ENCODE measurements around the gene CHST11.

- no peak for TF ChIP-seq CTCF (conservative IDR thresholded peaks at IDR 0.05; ENCODE audit: low read depth, low read length)
- no peak for TF ChIP-seq POLR2A (IDR thresholded peaks at IDR 0.05; ENCODE audit: low read depth, low read length)
- TF ChIP-seq MAFK (IDR thresholded peaks at IDR 0.05; ENCODE audit: low read depth, low read length), result no peak
- TF ChIP-seq BHLHE40 (IDR thresholded peaks at IDR 0.05; ENCODE audit: low read depth, low read length), result no peak
- no peak for TF ChIP-seq FOS (IDR thresholded peaks at IDR 0.05; ENCODE audit: low read depth, low read length)
- no peak for TF ChIP-seq USF2 (IDR thresholded peaks at IDR 0.05; ENCODE audit: low read depth, low read length)
- no peak for TF ChIP-seq RAD21 (IDR thresholded peaks at IDR 0.05; ENCODE audit: low read length)
- no peak for TF ChIP-seq RCOR1 (IDR thresholded peaks at IDR 0.05; ENCODE audit: insufficient replicate concordance, low read length)
- no peak for TF ChIP-seq CEBPB (IDR thresholded peaks at IDR 0.05; ENCODE audit: low read depth, low read length)
- TF ChIP-seq NFE2L2 (IDR thresholded peaks at IDR 0.05; ENCODE audit: low read depth, low read length), result no peak
- TF ChIP-seq RFX5 (IDR thresholded peaks at IDR 0.05; ENCODE audit: low read depth, low read length), result no peak
- TF ChIP-seq MXI1 (IDR thresholded peaks at IDR 0.05; ENCODE audit: borderline replicate concordance, low read depth, low read length), result no peak
Observed at GRCh38 chr12:104685366-104685765, 228.6 kb downstream of the CHST11 start.
